Lower lobe of right lung (tissue), 2 donors: ENCODE results near the gene KIFC3. TPM values are rescaled to one million over a fixed set of nuclear protein-coding genes. Genes with fewer than 3 reads are reported as not detected.

Source experiments
- ATAC-seq, 2 donors: fragments of 200-7000 bp; cut with Tn5 transposase; one replicate each; pipeline ENCODE4 v1.9.1; 2020 to 2022; ENCODE audit warnings: mild to moderate bottlenecking in 2 of 2, moderate library complexity in 2 of 2
- DNase-seq: peaks from one replicate; pipeline ENCODE4 v3.0.0-alpha.2; 2020
- H3K27ac ChIP-seq: fragments of 200-600 bp; one replicate; pipeline ENCODE4 v1.8.0; 2022
- H3K27me3 ChIP-seq: fragments of 200-600 bp; one replicate; pipeline ENCODE4 v1.8.0; 2022; ENCODE audit warnings: low read depth
- H3K36me3 ChIP-seq: fragments of 200-600 bp; one replicate; pipeline ENCODE4 v1.8.0; 2022; ENCODE audit warnings: mild to moderate bottlenecking
- H3K4me1 ChIP-seq: fragments of 200-600 bp; one replicate; pipeline ENCODE4 v1.8.0; 2022
- H3K4me3 ChIP-seq: fragments of 200-600 bp; one replicate; pipeline ENCODE4 v1.8.0; 2022; ENCODE audit warnings: mild to moderate bottlenecking
- H3K9me3 ChIP-seq: fragments of 200-600 bp; one replicate; pipeline ENCODE4 v1.8.0; 2022
- intact Hi-C: fragments of 100-400 bp; cut with DNase I; formaldehyde crosslinking; loops from one replicate; pipeline ENCODE4 v1.11.0; 2022
- total RNA-seq: library from RNA; stranded (reverse); fragmentation: NEBNext Ultra II Directional; extraction: Animal tissue kit (Norgen Biotek cat#: 25700); gene quantifications from one replicate; pipeline ENCODE4 v1.2.1, GENCODE V29; 2021
- TF ChIP-seq, protein P1 (sequence below): fragments of 200-600 bp; IDR thresholded peaks from one replicate; pipeline ENCODE4 v1.8.0; 2022; ENCODE audit warnings: antibody characterized with exemption, mild to moderate bottlenecking
- donor health status: DM: no; HTN: yes; CAD: no; lungs with severe emphysema.

Gene KIFC3
- total RNA-seq, 1 donor from 2014 or later: 70.9 TPM

DNA sequence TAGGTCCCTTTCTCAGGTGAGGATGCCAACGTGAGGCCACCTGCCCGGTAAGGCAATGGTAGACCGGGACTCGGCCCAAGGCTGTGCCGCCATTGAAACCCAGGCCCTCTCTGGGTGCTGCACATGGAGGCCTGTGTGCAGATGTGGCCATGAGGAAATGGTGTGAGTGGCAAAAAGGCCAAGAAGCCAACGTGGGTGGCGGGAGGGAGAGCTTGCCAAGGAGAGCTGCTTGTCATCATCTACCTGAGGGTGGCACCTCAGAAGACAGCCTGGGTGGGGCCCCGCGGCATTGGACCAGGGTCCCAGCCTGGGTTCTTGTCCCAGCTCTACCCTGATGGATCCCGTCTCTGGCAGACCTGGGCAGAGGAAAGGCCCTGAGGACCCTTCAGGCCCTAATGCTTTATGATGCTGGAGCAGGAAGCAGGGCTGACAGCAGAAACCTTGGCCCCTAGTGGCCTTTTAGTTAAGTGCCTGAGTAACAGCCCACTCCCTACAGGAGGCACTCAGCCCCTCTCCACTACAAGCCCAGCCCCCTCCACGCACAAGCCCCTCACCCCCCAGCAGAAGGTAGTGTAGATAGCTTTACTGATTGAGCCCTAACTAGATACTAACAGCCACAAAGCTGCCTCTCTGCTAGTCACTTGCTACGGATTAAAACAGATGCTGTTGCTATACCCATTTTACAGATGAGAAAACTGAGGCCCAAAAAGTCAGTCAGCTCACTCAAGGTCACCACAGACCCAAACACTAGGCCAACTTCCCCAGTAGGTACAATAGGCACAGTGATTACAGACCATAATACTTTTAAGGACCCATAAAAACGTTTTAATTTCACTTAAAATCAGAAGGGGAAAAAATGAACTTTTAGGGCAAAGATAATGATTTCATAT, 26.2 kb upstream of the KIFC3 start:
- TF ChIP-seq, protein P1, sequence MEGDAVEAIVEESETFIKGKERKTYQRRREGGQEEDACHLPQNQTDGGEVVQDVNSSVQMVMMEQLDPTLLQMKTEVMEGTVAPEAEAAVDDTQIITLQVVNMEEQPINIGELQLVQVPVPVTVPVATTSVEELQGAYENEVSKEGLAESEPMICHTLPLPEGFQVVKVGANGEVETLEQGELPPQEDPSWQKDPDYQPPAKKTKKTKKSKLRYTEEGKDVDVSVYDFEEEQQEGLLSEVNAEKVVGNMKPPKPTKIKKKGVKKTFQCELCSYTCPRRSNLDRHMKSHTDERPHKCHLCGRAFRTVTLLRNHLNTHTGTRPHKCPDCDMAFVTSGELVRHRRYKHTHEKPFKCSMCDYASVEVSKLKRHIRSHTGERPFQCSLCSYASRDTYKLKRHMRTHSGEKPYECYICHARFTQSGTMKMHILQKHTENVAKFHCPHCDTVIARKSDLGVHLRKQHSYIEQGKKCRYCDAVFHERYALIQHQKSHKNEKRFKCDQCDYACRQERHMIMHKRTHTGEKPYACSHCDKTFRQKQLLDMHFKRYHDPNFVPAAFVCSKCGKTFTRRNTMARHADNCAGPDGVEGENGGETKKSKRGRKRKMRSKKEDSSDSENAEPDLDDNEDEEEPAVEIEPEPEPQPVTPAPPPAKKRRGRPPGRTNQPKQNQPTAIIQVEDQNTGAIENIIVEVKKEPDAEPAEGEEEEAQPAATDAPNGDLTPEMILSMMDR: no peak
- Histone ChIP-seq H3K36me3 (no peaks in the 10 kb centered on the region), H3K4me3 (no peak overlapping the region), H3K27me3 (no peaks in the 10 kb centered on the region), H3K9me3 (no peaks in the 10 kb centered on the region), H3K4me1 (peaks cover 24% of the 10 kb centered on the region), H3K27ac (no peak overlapping the region)
- ATAC-seq (no peak), DNase-seq (no peak)
- intact Hi-C loops: no loop called here

DNA sequence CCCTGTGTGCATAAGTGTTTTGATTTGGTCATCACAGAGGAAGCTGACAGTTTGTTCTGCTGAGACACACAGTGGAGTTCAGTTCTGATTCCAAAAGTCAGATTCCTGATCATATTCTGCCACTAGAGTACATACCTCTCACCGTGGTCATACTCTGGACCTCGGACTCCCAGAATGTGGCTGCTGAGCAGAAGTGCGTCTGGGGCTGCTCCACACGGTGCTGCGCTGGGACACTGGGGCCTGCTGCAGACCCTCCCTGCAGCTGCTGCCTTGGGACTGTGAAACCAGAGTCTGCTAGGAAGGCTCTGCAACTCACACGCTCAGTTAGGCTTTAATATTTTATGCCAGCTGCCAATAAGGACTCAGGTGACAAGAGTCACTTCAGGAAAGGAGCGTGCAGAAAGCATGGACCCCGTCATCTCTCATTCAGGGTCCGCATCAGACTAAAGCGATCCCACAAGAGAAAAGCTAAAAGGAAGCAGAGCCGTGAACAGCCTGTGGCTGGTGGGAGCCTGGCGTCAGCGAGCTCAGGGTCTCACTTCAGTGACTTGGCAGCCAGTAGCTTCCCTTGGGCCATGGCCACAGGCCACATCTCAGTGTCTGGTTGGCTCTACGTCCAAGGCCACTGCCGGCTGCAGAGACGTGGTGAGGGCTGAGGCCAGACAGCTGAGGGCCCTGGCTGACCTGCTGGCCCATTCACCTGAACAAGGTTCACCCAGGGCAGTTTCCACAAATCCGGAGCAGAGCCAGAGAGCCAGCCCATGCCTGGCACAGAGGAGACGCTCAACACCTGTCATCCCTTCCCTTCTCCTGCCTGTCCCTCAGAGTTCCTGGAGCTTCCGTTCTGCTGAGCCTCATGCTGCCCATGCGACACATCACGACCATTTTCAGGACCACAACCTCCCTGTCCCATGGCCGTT, 24.7 kb upstream of the KIFC3 start:
- intact Hi-C loops: no loop called here
- no peak overlapping the region for H3K27ac ChIP-seq

DNA sequence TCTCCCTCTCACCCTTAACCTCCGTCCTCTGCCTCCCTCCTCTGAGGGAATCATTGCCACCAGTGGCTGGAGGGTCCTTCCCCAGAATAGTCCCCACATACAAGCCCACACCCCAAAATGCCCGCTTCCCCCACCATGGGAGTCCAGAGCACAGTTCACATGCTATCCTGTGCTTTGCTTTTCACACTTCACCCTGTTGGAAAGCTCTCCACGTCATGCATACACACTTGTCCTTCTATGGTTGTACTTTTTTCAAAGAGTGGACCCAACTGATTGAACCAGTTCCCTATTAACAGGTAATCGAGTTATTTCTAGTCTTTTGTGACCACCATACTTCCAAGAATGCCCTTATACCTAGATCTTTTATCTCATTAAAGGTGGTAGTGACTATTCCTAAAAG, 23.8 kb upstream of the KIFC3 start:
- Histone ChIP-seq H3K9me3 (no peaks in the 10 kb centered on the region), H3K27ac (no peak overlapping the region), H3K4me3 (no peak overlapping the region), H3K36me3 (no peaks in the 10 kb centered on the region), H3K27me3 (no peaks in the 10 kb centered on the region), H3K4me1 (peaks cover 24% of the 10 kb centered on the region)
- no peak for ATAC-seq
- DNase-seq: no peak
- intact Hi-C loops: no loop called here
- TF ChIP-seq, protein P1: no peak

More for the DNA sequence above, 24.7 kb upstream of the KIFC3 start:
- H3K27me3 ChIP-seq: no peaks in the 10 kb centered on the region
- DNase-seq: no peak
- no peaks in the 10 kb centered on the region for H3K36me3 ChIP-seq
- peaks cover 24% of the 10 kb centered on the region for H3K4me1 ChIP-seq
- H3K9me3 ChIP-seq: no peaks in the 10 kb centered on the region
- no peak overlapping the region for H3K4me3 ChIP-seq
- TF ChIP-seq, protein P1: no peak
- ATAC-seq: peak in 1 of 2 donors; percentile 18

DNA sequence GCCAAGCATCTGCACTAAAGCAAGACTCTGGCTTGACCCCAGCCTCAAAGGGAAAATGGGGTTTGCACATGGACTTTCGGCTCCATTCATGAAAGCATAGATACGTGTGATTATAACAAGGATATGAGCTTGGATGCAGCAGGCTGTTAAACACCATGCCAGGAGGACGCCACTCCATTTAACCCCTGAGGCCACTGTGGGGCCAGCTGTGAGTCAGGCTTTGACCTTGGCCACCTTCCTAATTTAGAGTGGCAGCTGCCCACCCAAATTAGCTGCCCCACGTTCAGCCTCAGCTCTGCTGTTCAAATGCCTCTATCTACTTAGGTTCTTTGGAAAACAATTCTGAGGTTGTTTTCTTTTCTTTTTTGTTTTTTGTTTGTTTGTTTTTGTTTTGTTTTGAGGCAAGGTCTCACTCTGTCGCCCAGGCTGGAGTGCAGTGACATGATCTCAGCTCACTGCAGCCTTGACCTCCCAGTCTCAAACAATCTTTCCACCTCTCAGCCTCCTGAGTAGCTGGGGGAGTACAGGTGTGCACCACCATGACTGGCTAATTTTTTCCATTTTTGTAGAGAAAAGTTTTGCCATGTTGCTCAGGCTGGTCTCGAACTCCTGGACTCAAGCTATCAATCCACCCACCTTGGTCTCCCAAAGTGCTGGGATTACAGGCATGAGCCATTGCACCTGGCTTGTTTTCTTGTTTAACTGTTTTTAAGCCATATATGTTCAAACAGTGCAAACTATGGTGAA, 23.2 kb upstream of the KIFC3 start:
- ATAC-seq: no peak
- peak overlapping the region; percentile 31 for H3K27ac ChIP-seq
- no peaks in the 10 kb centered on the region for H3K36me3 ChIP-seq
- H3K9me3 ChIP-seq: no peaks in the 10 kb centered on the region
- H3K4me3 ChIP-seq: no peak overlapping the region
- no peak for DNase-seq
- H3K27me3 ChIP-seq: no peaks in the 10 kb centered on the region
- intact Hi-C loops: no loop called here
- TF ChIP-seq, protein P1: no peak
- H3K4me1 ChIP-seq: peaks cover 24% of the 10 kb centered on the region

DNA sequence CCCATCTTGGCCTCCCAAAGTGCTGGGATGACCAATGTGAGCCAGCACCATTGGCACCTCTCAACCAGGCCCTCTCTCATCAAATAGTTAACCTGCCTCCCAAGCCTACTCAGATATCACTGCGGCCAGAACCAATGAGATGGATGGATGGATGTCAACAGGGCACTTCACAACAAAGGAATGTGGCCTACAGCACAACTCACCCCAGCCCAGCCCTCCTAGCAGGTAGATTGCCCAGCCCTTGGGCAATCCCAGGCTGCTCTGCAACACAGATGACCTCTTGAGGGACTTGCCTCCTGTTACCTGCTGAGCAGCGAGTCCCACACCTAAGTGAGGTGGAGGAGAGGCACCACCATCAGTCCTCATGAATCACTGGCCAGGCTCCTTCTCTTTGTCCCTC, 22.6 kb upstream of the KIFC3 start:
- no peaks in the 10 kb centered on the region for H3K27me3 ChIP-seq
- H3K27ac ChIP-seq: peak overlapping the region; percentile 31
- no peaks in the 10 kb centered on the region for H3K9me3 ChIP-seq
- TF ChIP-seq, protein P1: no peak
- peak; percentile 95 to 96 for ATAC-seq
- no peak overlapping the region for H3K4me3 ChIP-seq
- no peaks in the 10 kb centered on the region for H3K36me3 ChIP-seq
- H3K4me1 ChIP-seq: peaks cover 21% of the 10 kb centered on the region
- intact Hi-C loops: no loop called here
- DNase-seq: peak; percentile 84
